Left lung (tissue), 10 donors: ENCODE measurements around the gene PIGT. TPM values are rescaled to one million over a fixed set of nuclear protein-coding genes. Genes with fewer than 3 reads are reported as not detected.
"Not testable (repeated sequence)": the region's sequence is repeated elsewhere in the genome, so short reads cannot be mapped to it uniquely, and the experiment has no call there.

Experiments used
- ATAC-seq: fragments of 200-7000 bp; cut with Tn5 transposase; one replicate; pipeline ENCODE4 v1.9.1; 2020; ENCODE audit warnings: moderate library complexity
- DNase-seq, 4 donors: peaks; one replicate each; pipeline ENCODE4 v3.0.0-alpha.2; 2013 to 2020
- H3K27ac ChIP-seq, 2 donors: fragments of 200-600 bp; sonication (generic) in 1 of 2; one replicate each; pipeline versions ENCODE4 v1.5.0 to v1.8.0; 2020 to 2021
- H3K27me3 ChIP-seq, 2 donors: fragments of 200-600 bp; sonication (generic) in 1 of 2; one replicate each; pipeline versions ENCODE4 v1.5.0 to v1.8.0; 2020 to 2021
- H3K36me3 ChIP-seq, 2 donors: fragments of 200-600 bp; sonication (generic) in 1 of 2; one replicate each; pipeline versions ENCODE4 v1.5.0 to v1.8.0; 2020 to 2021
- H3K4me1 ChIP-seq, 2 donors: fragments of 200-600 bp; one replicate each; pipeline ENCODE4 v1.8.0; 2021
- H3K4me3 ChIP-seq, 2 donors: fragments of 200-600 bp; sonication (generic) in 1 of 2; one replicate each; pipeline versions ENCODE4 v1.5.0 to v1.8.0; 2020 to 2021; ENCODE audit warnings: mild to moderate bottlenecking in 1 of 2
- H3K9me3 ChIP-seq, 2 donors: fragments of 200-600 bp; sonication (generic) in 1 of 2; one replicate each; pipeline versions ENCODE4 v1.5.0 to v1.8.0; 2020 to 2021
- intact Hi-C, 2 donors: fragments of 100-400 bp; cut with DNase I; formaldehyde crosslinking; loops; one replicate each; pipeline versions ENCODE4 v1.11.2 to v1.14.2; 2022
- microRNA-seq, 2 donors: library from miRNA; unstranded; fragments of <30 nt; microRNA quantifications; one replicate each; pipeline ENCODE4, GENCODE V29; 2019
- polyA plus RNA-seq, 6 donors: library from polyadenylated mRNA; unstranded; fragments of 120-200 nt; gene quantifications; one replicate each; pipeline ENCODE4 v1.2.1, GENCODE V29; 2013; ENCODE audit not compliant: insufficient read length in 6 of 6
- total RNA-seq, 2 donors: library from RNA; stranded (reverse); fragmentation: NEBNext Ultra II Directional; extraction: Animal tissue kit (Norgen Biotek cat#: 25700); gene quantifications; one replicate each; pipeline ENCODE4 v1.2.1, GENCODE V29; 2021
- TF ChIP-seq, protein P1 (sequence below), 2 donors: fragments of 200-600 bp; sonication (generic) in 1 of 2; IDR thresholded peaks; one replicate each; pipeline versions ENCODE4 v1.5.0 to v1.8.0; 2021; ENCODE audit warnings: antibody characterized with exemption in 2 of 2
- donor health status: DM: no; HTN: yes; CAD: no.
- donor health status: DM: no; HTN: no; CAD: no.

PIGT gene
- total and polyA plus RNA-seq, 8 donors = 72.8 to 96.7 (median 82.1) TPM

DNA sequence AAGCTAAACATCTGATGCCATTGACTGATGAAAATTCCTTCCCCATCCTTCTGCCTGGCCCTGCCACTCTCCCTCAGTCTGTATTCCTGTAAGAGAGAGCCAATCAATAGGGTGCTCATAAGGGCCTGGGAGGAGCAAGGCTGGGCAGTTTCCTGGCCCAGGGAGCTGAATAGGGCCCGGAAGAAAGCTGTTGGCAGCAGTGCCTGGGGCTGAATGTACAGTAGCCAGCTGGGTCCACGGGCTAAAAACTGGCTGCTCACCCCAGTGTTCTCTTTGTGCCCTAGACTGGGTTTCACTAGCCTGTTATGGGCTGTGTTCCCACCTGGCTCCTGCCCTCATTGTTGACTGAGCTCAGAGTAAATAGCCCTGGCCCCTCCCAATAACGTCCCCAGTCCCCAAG, 51.9 kb downstream of the PIGT start:
- Histone ChIP-seq H3K36me3 (no peaks in the 10 kb centered on the region), H3K9me3 (no peaks in the 10 kb centered on the region), H3K27ac (no peak overlapping the region), H3K27me3 (peaks cover 6 to 59% of the 10 kb centered on the region in 2 donors), H3K4me1 (peaks cover 0 to 22% of the 10 kb centered on the region in 2 donors), H3K4me3 (no peak overlapping the region)
- TF ChIP-seq, protein P1, sequence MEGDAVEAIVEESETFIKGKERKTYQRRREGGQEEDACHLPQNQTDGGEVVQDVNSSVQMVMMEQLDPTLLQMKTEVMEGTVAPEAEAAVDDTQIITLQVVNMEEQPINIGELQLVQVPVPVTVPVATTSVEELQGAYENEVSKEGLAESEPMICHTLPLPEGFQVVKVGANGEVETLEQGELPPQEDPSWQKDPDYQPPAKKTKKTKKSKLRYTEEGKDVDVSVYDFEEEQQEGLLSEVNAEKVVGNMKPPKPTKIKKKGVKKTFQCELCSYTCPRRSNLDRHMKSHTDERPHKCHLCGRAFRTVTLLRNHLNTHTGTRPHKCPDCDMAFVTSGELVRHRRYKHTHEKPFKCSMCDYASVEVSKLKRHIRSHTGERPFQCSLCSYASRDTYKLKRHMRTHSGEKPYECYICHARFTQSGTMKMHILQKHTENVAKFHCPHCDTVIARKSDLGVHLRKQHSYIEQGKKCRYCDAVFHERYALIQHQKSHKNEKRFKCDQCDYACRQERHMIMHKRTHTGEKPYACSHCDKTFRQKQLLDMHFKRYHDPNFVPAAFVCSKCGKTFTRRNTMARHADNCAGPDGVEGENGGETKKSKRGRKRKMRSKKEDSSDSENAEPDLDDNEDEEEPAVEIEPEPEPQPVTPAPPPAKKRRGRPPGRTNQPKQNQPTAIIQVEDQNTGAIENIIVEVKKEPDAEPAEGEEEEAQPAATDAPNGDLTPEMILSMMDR (IDR thresholded peaks at IDR 0.05) = no peak
- no peak for DNase-seq
- intact Hi-C loops = no loop called here
- ATAC-seq = peak; percentile 17

DNA sequence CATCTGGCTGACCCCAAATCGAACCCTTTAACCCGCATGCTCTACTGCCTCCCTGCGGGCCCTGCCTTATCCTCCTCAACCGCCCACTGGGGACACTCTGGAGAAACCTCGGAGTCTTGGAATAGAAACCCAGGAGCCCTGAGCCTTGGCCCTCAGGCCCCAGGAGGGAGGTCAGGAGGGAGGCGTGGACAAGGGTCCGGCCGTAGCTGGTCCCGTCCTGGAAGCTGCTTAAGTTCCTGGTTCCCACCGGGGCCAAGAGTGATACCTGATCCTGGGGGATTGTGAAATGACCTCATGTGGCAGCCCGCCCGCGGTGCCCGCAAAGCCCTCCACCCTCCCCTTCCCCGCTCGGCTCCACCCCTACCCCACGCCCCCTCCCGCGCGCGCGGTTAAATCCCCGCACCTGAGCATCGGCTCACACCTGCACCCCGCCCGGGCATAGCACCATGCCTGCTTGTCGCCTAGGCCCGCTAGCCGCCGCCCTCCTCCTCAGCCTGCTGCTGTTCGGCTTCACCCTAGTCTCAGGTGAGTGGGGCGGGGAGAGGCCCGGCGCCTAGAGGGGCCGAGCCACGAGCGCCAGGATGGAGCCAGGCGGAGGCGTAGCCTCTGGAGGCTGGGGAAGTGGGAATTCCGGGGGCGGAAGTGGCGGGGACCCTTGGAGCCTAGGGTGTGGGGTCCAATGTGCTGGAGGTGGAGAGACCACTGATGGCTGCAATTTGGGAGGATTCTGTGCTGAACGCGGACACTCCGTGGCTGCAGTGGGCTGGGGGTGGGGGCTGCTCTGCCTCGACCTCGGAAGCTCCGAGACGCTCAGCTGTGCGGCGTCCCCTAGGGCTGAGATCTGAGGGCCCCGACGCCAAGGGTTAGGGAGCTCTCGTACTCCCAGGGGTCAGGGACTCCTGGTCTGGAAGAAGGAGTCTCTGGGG, 53.7 kb downstream of the PIGT start, which contains the start of gene WFDC2:
TSS of gene WFDC2 (plus strand) at position 418 of the 926 bp plus-strand sequence. CDS start at position 447, 29 bp downstream.
- TF ChIP-seq, protein P1 (IDR thresholded peaks at IDR 0.05) = no peak
- ATAC-seq = peak; percentile 76
- intact Hi-C loops = no loop called here

GRCh38 chr20:45470262-45470931, 54.5 kb downstream of the PIGT start:
- peak; percentile 33 to 89 (median 54) for DNase-seq
- peaks cover 6 to 59% of the 10 kb centered on the region in 2 donors for H3K27me3 ChIP-seq
- no peaks in the 10 kb centered on the region for H3K36me3 ChIP-seq
- peak; percentile 92 for ATAC-seq
- H3K4me3 ChIP-seq = peak overlapping the region; percentile 19 to 51
- H3K27ac ChIP-seq = peak overlapping the region; percentile 56 to 73
- intact Hi-C loops = no loop called here
- peaks cover 0 to 22% of the 10 kb centered on the region in 2 donors for H3K4me1 ChIP-seq
- no peaks in the 10 kb centered on the region for H3K9me3 ChIP-seq
- TF ChIP-seq, protein P1 (IDR thresholded peaks at IDR 0.05) = no peak

More for the DNA sequence above, 53.7 kb downstream of the PIGT start, which contains the start of gene WFDC2:
- DNase-seq = peak; percentile 24 to 86 (median 62)
- Histone ChIP-seq H3K4me3 (peak within 1 kb of the TSS; percentile 19 to 51), H3K4me1 (peaks cover 0 to 22% of the 10 kb centered on the region in 2 donors), H3K27me3 (peaks cover 6 to 59% of the 10 kb centered on the region in 2 donors), H3K27ac (peak within 1 kb of the TSS; percentile 56 to 73), H3K36me3 (no peaks in the 10 kb centered on the region), H3K9me3 (no peaks in the 10 kb centered on the region)

DNA sequence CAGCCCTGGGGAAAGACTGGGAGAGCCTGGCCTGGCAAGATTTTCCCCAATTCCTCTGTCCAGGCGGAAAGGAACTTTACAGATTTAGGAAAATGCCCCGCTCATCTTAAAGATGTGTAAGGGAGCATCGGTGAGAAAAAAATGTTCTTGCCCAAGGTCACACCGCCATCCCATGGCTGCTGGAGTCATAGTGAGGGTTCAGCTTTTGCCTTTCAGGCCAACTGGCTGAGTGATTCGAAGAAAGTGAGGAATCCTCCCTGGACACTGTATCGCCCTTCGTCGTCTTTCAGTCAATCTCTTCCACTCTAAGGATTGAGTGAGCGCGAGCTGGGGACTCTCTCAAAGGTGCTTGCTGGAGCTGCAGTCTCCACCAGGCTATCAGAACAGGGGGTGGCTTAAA, 55.0 kb downstream of the PIGT start:
- H3K9me3 ChIP-seq = no peaks in the 10 kb centered on the region
- DNase-seq (peak in 2 of 4 donors; percentile 10 to 16), ATAC-seq (peak; percentile 4)
- peak overlapping the region; percentile 19 to 51 for H3K4me3 ChIP-seq
- H3K36me3 ChIP-seq = no peaks in the 10 kb centered on the region
- TF ChIP-seq, protein P1 (IDR thresholded peaks at IDR 0.05) = no peak
- peak overlapping the region; percentile 56 to 73 for H3K27ac ChIP-seq
- H3K27me3 ChIP-seq = peaks cover 6 to 59% of the 10 kb centered on the region in 2 donors
- peaks cover 0 to 22% of the 10 kb centered on the region in 2 donors for H3K4me1 ChIP-seq
- intact Hi-C loops = no loop called here

GRCh38 chr20:45472286-45472685, 56.3 kb downstream of the PIGT start:
- H3K9me3 ChIP-seq, intact Hi-C loops, H3K36me3 ChIP-seq, DNase-seq, H3K27ac ChIP-seq, ATAC-seq, H3K4me3 ChIP-seq: not testable (repeated sequence)
- Histone ChIP-seq H3K27me3 (peaks cover 6 to 59% of the 10 kb centered on the region in 2 donors), H3K4me1 (peaks cover 0 to 22% of the 10 kb centered on the region in 2 donors)

Small RNA genes within 50 kb of the gene (microRNA-seq; reads per million reads assigned to microRNA genes)
- gene MIR6812 = 0.14 to 0.67 reads per million in 2 donors

Other genes with a start within 250 kb of the PIGT start
- 100 to 1,000 TPM in 1 of 2 donors, 1 to 10 TPM in 1; 1.4 to 165 TPM for gene PI3, start 241.2 kb upstream of the PIGT start, total RNA-seq
- gene PI3, start 241.2 kb upstream of the PIGT start, polyA plus RNA-seq = under 1 TPM in 1 of 6 donors, not detected in 5; 0.25 TPM
- under 1 TPM in 1 of 2 donors, not detected in 1; 0.31 TPM for gene SEMG1, start 209.1 kb upstream of the PIGT start, total RNA-seq
- not detected for gene SEMG1, start 209.1 kb upstream of the PIGT start, polyA plus RNA-seq
- not detected for gene SEMG2, start 194.8 kb upstream of the PIGT start, total RNA-seq
- not detected for gene SEMG2, start 194.8 kb upstream of the PIGT start, polyA plus RNA-seq
- 100 to 1,000 TPM; 496 to 672 TPM for gene SLPI, start 161.6 kb upstream of the PIGT start, total RNA-seq
- gene SLPI, start 161.6 kb upstream of the PIGT start, polyA plus RNA-seq = 1 to 10 TPM; 1.9 to 5.8 (median 4.1) TPM
- gene RBPJL, start 109.3 kb upstream of the PIGT start, total RNA-seq = not detected
- not detected for gene RBPJL, start 109.3 kb upstream of the PIGT start, polyA plus RNA-seq
- gene MATN4, start 107.8 kb upstream of the PIGT start, total RNA-seq = under 1 TPM in 1 of 2 donors, not detected in 1; 0.23 TPM
- under 1 TPM in 3 of 6 donors, not detected in 3; 0.07 to 0.14 (median 0.11) TPM for gene MATN4, start 107.8 kb upstream of the PIGT start, polyA plus RNA-seq
- 100 to 1,000 TPM; 199 to 329 TPM for gene SDC4, start 67.7 kb upstream of the PIGT start, total RNA-seq
- 100 to 1,000 TPM; 183 to 284 (median 206) TPM for gene SDC4, start 67.7 kb upstream of the PIGT start, polyA plus RNA-seq
- gene SYS1, start 53.0 kb upstream of the PIGT start, total RNA-seq = 10 to 100 TPM; 44.3 to 48.8 TPM
- gene SYS1, start 53.0 kb upstream of the PIGT start, polyA plus RNA-seq = 10 to 100 TPM; 20.8 to 27.3 (median 23.1) TPM
- gene TP53TG5, start 37.8 kb upstream of the PIGT start, total RNA-seq = under 1 TPM in 1 of 2 donors, not detected in 1; 0.44 TPM
- gene TP53TG5, start 37.8 kb upstream of the PIGT start, polyA plus RNA-seq = 1 to 10 TPM in 5 of 6 donors, under 1 TPM in 1; 1.00 to 2.0 (median 1.6) TPM
- 10 to 100 TPM; 53.1 to 66.4 TPM for gene DBNDD2, start 7.9 kb upstream of the PIGT start, total RNA-seq
- 10 to 100 TPM; 18.9 to 22.9 (median 20.4) TPM for gene DBNDD2, start 7.9 kb upstream of the PIGT start, polyA plus RNA-seq
- gene WFDC2, start 53.6 kb downstream of the PIGT start, total RNA-seq = 100 to 1,000 TPM; 232 to 258 TPM
- 10 to 100 TPM; 28.7 to 40.9 (median 33.6) TPM for gene WFDC2, start 53.6 kb downstream of the PIGT start, polyA plus RNA-seq
- gene SPINT3, start 99.5 kb downstream of the PIGT start, total RNA-seq = not detected
- not detected for gene SPINT3, start 99.5 kb downstream of the PIGT start, polyA plus RNA-seq
- gene WFDC6, start 123.3 kb downstream of the PIGT start, total RNA-seq = not detected
- gene WFDC6, start 123.3 kb downstream of the PIGT start, polyA plus RNA-seq = not detected
- gene EPPIN, start 131.3 kb downstream of the PIGT start, total RNA-seq = not detected
- gene EPPIN, start 131.3 kb downstream of the PIGT start, polyA plus RNA-seq = under 1 TPM; 0.10 to 0.37 (median 0.20) TPM
- gene WFDC8, start 163.1 kb downstream of the PIGT start, total RNA-seq = not detected
- under 1 TPM in 1 of 6 donors, not detected in 5; 0.28 TPM for gene WFDC8, start 163.1 kb downstream of the PIGT start, polyA plus RNA-seq
- gene WFDC10A, start 213.6 kb downstream of the PIGT start, total RNA-seq = not detected
- not detected for gene WFDC10A, start 213.6 kb downstream of the PIGT start, polyA plus RNA-seq
- gene WFDC9, start 215.1 kb downstream of the PIGT start, total RNA-seq = not detected
- not detected for gene WFDC9, start 215.1 kb downstream of the PIGT start, polyA plus RNA-seq